K562 (cell line): ENCODE results near the gene BRPF1. TPM values are rescaled to one million over a fixed set of nuclear protein-coding genes. Genes with fewer than 3 reads are reported as not detected.

Experiments used
- ATF3 ChIP-seq, 2 experiments: fragments of 450-650 bp in 1 of 2; sonication (generic) in 1 of 2; formaldehyde crosslinking in 1 of 2; IDR thresholded peaks in 1 of 2; conservative IDR thresholded peaks in 1 of 2; 2 replicates each; pipeline versions ENCODE4 v1.6.1 to v1.8.1; 2016 to 2023; ENCODE audit warnings: mild to moderate bottlenecking in 2 of 2, moderate library complexity in 2 of 2, inconsistent platforms in 1 of 2, missing genetic modification reagents in 1 of 2
- CHD1 ChIP-seq: fragments of 200-600 bp; sonication (generic); IDR thresholded peaks from one replicate; pipeline ENCODE4 v1.6.1; 2012; ENCODE audit warnings: mild to moderate bottlenecking, moderate library complexity, low read length, inconsistent platforms
- CREB3L1 ChIP-seq: fragments of 450-650 bp; IDR thresholded peaks from 2 replicates; pipeline ENCODE4 v1.6.1; 2014; ENCODE audit warnings: low read depth, mild to moderate bottlenecking, moderate library complexity, borderline replicate concordance
- CTCFL ChIP-seq: IDR thresholded peaks from 2 replicates; pipeline ENCODE4 v1.6.1; 2011; ENCODE audit warnings: borderline replicate concordance, low read depth, mild to moderate bottlenecking, moderate library complexity, low read length; ENCODE audit not compliant: insufficient read depth, poor library complexity, severe bottlenecking
- DDX20 ChIP-seq: fragments of 450-650 bp; IDR thresholded peaks from 2 replicates; pipeline ENCODE4 v1.6.1; 2016; ENCODE audit warnings: missing genetic modification characterization, low read depth, mild to moderate bottlenecking, missing compliant biosample characterization, moderate library complexity
- GTF2E2 ChIP-seq: fragments of 200-800 bp; sonication (Bioruptor generic); IDR thresholded peaks from 2 replicates; pipeline ENCODE4 v1.6.1; 2016; ENCODE audit warnings: missing genetic modification characterization, missing compliant biosample characterization
- ILK ChIP-seq: fragments of 450-650 bp; IDR thresholded peaks from 2 replicates; pipeline ENCODE4 v1.6.1; 2016; ENCODE audit warnings: missing genetic modification characterization, low read depth, mild to moderate bottlenecking, missing compliant biosample characterization, moderate library complexity, borderline replicate concordance
- NFATC3 ChIP-seq: fragments of 450-650 bp; IDR thresholded peaks from 2 replicates; pipeline ENCODE4 v1.6.1; 2017; ENCODE audit warnings: mild to moderate bottlenecking
- NR3C1 ChIP-seq: sonication (generic); formaldehyde crosslinking; IDR thresholded peaks from 2 replicates; pipeline ENCODE4 v1.8.1; 2022; ENCODE audit warnings: missing genetic modification reagents
- PRPF4 ChIP-seq: fragments of 200-400 bp; formaldehyde crosslinking; IDR thresholded peaks from one replicate; pipeline ENCODE4 v1.6.1; 2017; ENCODE audit warnings: low read length, low read depth, mild to moderate bottlenecking; ENCODE audit not compliant: insufficient read depth, poor library complexity, severe bottlenecking
- RB1 ChIP-seq: fragments of 450-650 bp; IDR thresholded peaks from 2 replicates; pipeline ENCODE4 v1.6.1; 2017; ENCODE audit warnings: low read depth, mild to moderate bottlenecking
- RCOR1 ChIP-seq, 2 experiments: IDR thresholded peaks; 2 replicates each; pipeline ENCODE4 v1.6.1; 2012; ENCODE audit warnings: low read depth in 2 of 2, low read length in 2 of 2, borderline replicate concordance in 1 of 2, improper control_type of control experiment in 1 of 2
- SLC30A9 ChIP-seq: fragments of 250-450 bp; sonication (Bioruptor Pico); IDR thresholded peaks from 2 replicates; pipeline ENCODE4 v1.8.0; 2022; ENCODE audit warnings: mild to moderate bottlenecking, moderate library complexity
- SMARCA4 ChIP-seq: fragments of 450-650 bp; IDR thresholded peaks from 2 replicates; pipeline ENCODE4 v1.6.1; 2016
- SP2 ChIP-seq: IDR thresholded peaks from 2 replicates; pipeline ENCODE4 v1.6.1; 2011; ENCODE audit warnings: mild to moderate bottlenecking, low read depth, low read length, moderate library complexity; ENCODE audit not compliant: poor library complexity, severe bottlenecking; ENCODE audit errors: extremely low read depth
- YBX1 ChIP-seq: fragments of 450-650 bp; IDR thresholded peaks from 2 replicates; pipeline ENCODE4 v1.7.1; 2016; ENCODE audit warnings: mild to moderate bottlenecking
- ZBTB12 ChIP-seq: fragments of 250-450 bp; sonication (Bioruptor Pico); IDR thresholded peaks from 2 replicates; pipeline ENCODE4 v1.4.0; 2020
- ZC3H4 ChIP-seq: sonication (generic); formaldehyde crosslinking; IDR thresholded peaks from 2 replicates; pipeline ENCODE4 v1.9.0; 2021; ENCODE audit warnings: missing genetic modification reagents, borderline replicate concordance
- ZNF431 ChIP-seq: sonication (generic); formaldehyde crosslinking; IDR thresholded peaks from 2 replicates; pipeline ENCODE4 v1.8.0; 2022; ENCODE audit warnings: mild to moderate bottlenecking, missing genetic modification reagents
- ZNF75A ChIP-seq: fragments of 450-650 bp; formaldehyde crosslinking; IDR thresholded peaks from 2 replicates; pipeline ENCODE4 v1.4.0; 2020; ENCODE audit warnings: mild to moderate bottlenecking
- ZNF780A ChIP-seq: fragments of 250-450 bp; sonication (Bioruptor Pico); IDR thresholded peaks from 2 replicates; pipeline ENCODE4 v1.5.0; 2021; ENCODE audit warnings: mild to moderate bottlenecking
- polyA plus RNA-seq, 8 experiments: library from polyadenylated mRNA; depleted of rRNA in 4 of 8; stranded (reverse) in 5 of 8; unstranded in 3 of 8; fragments of >200 nt; fragmentation: Nextera tagmentation in 2 of 8; fragmentation: Illumina TruSeq in 1 of 8; extraction: Ambion mirVana in 2 of 8; extraction: Trizol in 1 of 8; gene quantifications; 2 replicates each; pipeline versions ENCODE4 v1.2.1 to v1.2.3, GENCODE V29; 2011 to 2014; ENCODE audit warnings: inconsistent platforms in 1 of 8, missing spikeins in 1 of 8
- total RNA-seq, 7 experiments: library from RNA; depleted of rRNA in 6 of 7; stranded (reverse); fragments of >200 nt in 6 of 7; fragmentation: Illumina TruSeq in 2 of 7; extraction: Trizol in 2 of 7; gene quantifications; 2 replicates each; pipeline versions ENCODE4 v1.2.1 to v1.2.3, GENCODE V29; 2011 to 2021; ENCODE audit warnings: low replicate concordance in 1 of 7

BRPF1 gene
- total and polyA plus RNA-seq, 9 of the 15 experiments (the other 6 are each of a cell fraction or from before 2014, with no cell fraction given): 1.1 to 40.2 (median 23.5) TPM

- TF ChIP-seq ATF3 (IDR thresholded peaks at IDR 0.05): no peak
- TF ChIP-seq ATF3 (CRISPR knock-in tag; conservative IDR thresholded peaks at IDR 0.05): 0 out of 2 replicates have a peak, but pooled peaks have one; percentile 17
- peak; percentile 66 for TF ChIP-seq RB1
- no peak for TF ChIP-seq GTF2E2 (tag)
- no peak for TF ChIP-seq ZBTB12 (CRISPR knock-in tag)
- TF ChIP-seq ZNF780A (CRISPR knock-in tag): no peak
- TF ChIP-seq ZC3H4 (CRISPR knock-in tag): no peak
- TF ChIP-seq ZNF75A (CRISPR knock-in tag): no peak
- TF ChIP-seq PRPF4: no peak
- no peak; a peak in 1 of 4 replicates for TF ChIP-seq RCOR1 (IDR thresholded peaks at IDR 0.05; ENCODE audit: borderline replicate concordance in 1 of 2, low read depth in 2 of 2, low read length in 2 of 2)
- TF ChIP-seq ZNF431 (CRISPR knock-in tag): no peak
- TF ChIP-seq NR3C1 (CRISPR knock-in tag): no peak
- TF ChIP-seq YBX1: no peak
- peak; percentile 35; the same call in 1 of the 2 replicates for TF ChIP-seq SMARCA4
- TF ChIP-seq CREB3L1: peak; percentile 82
- TF ChIP-seq DDX20 (tag): no peak
- TF ChIP-seq NFATC3: no peak
- TF ChIP-seq SLC30A9 (CRISPR knock-in tag): no peak
- TF ChIP-seq SP2: peak; percentile 56
- no peak for TF ChIP-seq CHD1
- no peak for TF ChIP-seq CTCFL
- no peak for TF ChIP-seq ILK (tag)
Measured at GRCh38 chr3:9749645-9750555, 18.4 kb downstream of the BRPF1 start, which contains the start of gene OGG1 (continued).
